ENCODE data around the gene ALAD.
"Not testable (repeated sequence)": the region's sequence is repeated elsewhere in the genome, so short reads cannot be mapped to it uniquely, and the experiment has no call there.

ALAD gene

DNA sequence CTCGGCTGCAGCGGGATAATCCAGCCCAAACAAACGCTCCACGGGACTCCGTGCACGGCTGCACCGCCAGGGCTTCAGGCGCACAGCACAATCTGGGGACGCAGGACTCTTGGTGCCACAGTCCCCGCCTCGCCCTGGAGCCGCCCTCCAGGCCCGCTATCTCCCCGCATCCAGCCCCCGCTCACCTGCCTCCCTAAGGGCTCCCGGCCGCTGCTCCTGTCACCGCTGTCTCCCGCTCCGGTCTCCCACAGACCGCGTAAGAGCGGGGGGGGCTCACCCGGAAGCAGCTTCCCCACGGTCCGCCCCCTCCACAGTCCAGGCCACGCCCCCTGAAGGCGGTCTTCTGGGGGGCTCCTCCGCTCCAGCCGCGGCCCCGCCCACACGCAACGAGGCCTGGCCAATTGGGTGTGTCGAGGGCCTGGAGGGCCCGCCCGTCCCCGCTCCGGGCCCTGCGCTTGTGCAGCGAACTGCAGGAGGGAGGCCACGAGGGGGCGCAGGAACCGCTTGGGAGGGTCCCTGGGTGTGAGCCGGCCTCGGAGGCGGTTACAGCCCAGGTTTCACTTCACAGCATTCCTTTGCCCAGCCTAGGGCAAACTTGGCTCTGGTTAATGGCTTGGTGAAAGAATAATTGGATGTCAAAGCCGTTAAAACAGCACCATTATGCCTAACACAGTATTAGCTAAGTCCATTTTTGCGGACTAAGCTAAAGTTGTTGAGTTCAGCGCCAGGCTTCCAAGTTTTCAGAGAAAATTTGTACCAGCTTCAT lies at the start of gene ALAD:
Gene ALAD (minus strand): TSS at position 258 of the 766 bp plus-strand sequence. CDS start 7,725 bp downstream, outside the sequence.
- DNase-seq (ENCODE audit: low read depth, low spot score): peak; percentile 98

DNA sequence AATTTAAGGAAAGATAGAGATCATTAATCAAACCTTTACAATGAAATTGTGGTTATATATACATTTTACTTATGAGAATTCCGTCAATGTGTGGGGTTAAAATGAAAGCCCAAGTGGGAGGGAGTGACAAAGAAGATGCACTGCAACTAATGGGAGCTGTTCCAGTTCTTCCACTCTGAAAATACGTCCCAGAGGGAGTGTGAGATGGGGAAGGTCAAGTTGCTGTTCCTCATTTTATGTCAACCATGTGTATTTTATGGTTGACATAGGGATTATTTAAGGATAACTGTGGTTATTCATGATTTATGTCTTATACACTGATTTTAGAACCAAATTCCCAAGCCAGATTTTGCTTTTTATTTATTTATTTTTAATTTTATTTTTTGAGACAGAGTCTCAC lies 48.3 kb upstream of the ALAD start:
- no peak for DNase-seq (ENCODE audit: low read depth, low spot score)

GRCh38 chr9:113446323-113446740 lies 45.2 kb upstream of the ALAD start:
- DNase-seq (ENCODE audit: low read depth, low spot score): no peak

GRCh38 chr9:113444736-113445135 lies 43.7 kb upstream of the ALAD start:
- DNase-seq (ENCODE audit: low read depth, low spot score): no peak

- DNase-seq (ENCODE audit: low read depth, low spot score): not testable (repeated sequence)
Measured at GRCh38 chr9:113437716-113438115, 36.6 kb upstream of the ALAD start.

DNA sequence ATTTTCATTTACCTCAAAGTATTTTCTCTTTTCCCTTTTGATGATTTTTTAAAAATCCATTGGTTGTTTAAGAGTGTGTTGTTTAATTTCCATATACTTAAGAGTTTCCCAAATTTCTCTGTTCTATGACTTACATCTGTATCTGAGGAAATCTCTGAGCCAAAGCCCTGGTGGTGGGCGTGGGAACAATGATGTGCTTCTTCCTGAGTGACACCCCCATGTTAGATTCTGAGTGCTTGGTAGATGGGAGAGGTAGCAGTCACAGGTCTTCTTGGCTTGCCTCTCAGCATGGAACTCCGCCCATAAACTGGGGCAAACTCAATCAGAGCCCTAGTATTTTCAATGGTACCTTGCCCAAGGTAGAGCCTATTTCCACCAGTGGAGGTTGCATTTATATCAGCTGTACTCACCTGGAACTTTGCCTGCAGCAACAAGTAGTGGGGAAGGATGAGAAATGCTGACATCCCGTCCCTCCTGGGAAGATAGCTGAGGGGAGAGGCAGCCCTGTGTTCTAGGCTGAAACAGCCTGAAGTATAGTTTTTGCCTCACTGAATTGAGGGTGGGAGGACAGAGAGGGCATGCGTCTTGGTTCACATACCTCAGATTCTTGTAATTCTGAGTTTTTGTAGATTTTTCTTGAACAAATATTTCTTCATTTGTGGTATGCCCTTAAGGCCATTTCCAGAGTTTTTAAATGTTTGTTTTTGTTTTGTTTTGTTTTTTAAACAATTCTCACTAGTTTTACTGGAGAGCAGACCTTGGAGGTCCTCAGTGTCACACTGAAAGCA lies 35.8 kb upstream of the ALAD start:
- no peak for DNase-seq (ENCODE audit: low read depth, low spot score)

DNA sequence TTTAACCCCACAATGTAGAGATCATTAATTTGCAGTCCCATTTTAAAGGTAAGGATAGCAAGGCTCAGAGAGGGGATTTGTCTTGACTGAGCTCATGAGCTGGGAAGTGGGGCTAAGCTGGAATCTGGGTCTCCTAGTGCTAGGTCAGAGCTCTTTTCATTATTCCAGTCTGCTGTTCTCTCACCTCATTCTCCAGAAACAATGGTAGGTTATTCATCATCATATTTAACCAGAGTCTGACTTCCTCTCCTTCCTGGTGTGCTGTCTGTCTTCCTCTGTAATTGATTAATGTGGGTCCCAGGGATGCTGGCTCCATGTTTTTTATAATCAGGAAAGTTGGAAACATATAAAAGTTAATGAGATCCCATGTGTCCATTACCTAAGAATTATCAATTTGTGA lies 30.1 kb upstream of the ALAD start:
- DNase-seq (ENCODE audit: low read depth, low spot score): no peak

GRCh38 chr9:113428062-113428615 lies 27.1 kb upstream of the ALAD start:
- DNase-seq (ENCODE audit: low read depth, low spot score): no peak

DNA sequence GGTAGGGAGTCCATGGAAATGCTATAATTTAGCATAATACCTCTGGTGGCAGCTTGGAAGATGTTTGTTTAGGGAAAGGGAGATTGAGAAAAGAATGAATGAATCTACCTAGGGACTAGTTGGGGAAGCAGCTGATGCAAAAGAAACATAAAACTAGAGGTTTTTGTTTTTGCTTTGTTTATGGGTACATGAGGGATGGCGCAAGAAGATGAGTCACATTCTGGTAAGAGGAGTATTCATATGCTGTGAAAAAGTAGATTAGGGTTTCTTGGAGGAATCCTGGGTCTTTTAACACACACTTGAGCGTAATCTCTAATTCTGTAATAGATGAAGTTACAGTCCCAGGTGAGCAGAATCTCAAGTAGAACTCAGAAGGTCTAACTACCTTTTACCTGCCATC lies 26.5 kb upstream of the ALAD start:
- no peak for DNase-seq (ENCODE audit: low read depth, low spot score)

GRCh38 chr9:113426701-113427100 lies 25.6 kb upstream of the ALAD start:
- no peak for DNase-seq (ENCODE audit: low read depth, low spot score)

DNA sequence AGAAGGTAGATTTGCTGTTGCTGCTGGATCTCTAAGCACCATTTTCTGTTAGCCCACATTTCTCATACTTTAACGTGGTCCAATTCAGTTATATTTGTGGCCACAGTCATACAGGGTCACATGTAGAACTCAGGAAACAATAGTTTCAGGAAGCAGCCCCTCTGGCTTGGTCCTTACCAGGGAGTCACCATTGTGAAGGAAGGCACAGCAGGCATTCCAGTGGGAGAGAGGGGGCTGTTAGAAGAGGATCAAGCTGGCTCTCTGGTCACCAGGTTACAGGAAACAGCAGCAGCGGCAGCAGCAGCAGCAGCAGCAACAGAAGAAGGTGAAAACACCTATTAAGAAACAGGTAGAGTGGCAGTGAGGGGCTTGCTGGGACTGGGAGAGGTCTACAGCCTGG lies 24.0 kb upstream of the ALAD start:
- no peak for DNase-seq (ENCODE audit: low read depth, low spot score)

DNA sequence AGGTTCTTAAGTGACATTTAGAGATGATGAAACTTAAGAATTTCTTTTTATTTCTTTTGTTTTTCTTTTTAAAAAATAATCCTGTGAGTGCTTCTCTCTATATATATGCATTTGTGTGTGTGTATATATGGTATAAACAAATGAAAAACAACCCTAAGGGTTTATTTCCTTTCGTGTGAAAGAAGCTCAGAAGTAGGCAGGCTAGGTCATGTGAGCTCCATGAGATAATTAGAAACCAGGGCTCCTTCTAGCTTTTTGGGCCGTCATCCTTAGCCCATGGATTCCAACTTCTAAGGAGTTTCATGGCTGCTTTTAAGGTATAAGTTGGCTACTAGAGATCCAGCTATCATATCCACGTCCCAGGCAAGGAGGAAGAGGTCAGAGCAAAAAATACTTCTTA lies 20.6 kb upstream of the ALAD start:
- DNase-seq (ENCODE audit: low read depth, low spot score): no peak

- no peak for DNase-seq (ENCODE audit: low read depth, low spot score)
Measured at GRCh38 chr9:113417370-113417769, 16.3 kb upstream of the ALAD start.

GRCh38 chr9:113416149-113416721 lies 15.2 kb upstream of the ALAD start:
- DNase-seq (ENCODE audit: low read depth, low spot score): no peak

DNA sequence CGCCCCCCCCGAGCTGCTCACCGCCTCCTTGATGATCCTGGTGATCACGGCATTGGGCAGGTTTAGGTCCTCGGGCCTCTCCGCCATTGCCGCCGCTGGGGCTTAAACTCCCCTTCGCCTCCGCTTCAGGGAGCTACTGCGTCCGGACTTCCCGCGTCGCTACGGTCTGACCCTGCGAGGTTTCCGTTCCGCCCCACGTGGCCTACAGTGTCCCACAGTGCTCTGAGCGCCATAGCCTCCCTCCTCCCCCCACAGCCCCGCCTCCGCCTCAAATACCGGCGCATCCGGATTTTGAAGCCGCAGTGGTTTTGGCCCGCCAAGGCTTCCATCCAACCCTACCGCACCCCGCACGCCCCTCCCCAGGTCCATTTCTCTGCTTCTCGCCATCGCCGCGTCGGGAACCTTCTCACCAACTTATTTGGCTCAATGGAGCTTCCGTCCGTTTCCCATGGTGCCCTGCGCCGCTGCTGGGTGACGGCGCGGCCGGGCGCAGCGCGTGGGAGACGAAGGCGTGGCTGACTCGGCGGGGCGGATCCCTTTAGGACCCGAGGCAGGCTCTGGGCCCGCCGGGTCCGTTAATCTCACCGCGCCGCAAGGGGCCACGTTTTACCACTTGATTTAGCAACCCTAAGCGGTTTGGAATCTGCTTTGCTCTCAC lies 9.3 kb upstream of the ALAD start, which contains the start of the genes C9orf43 and POLE3:
Gene C9orf43 (plus strand): TSS at position 541 of the 658 bp plus-strand sequence. CDS start 2,747 bp downstream, outside the sequence.
Gene POLE3 (minus strand): TSS at position 469 of the 658 bp plus-strand sequence. CDS start 382 bp downstream, at position 87.
- DNase-seq (ENCODE audit: low read depth, low spot score): peak; percentile 94

GRCh38 chr9:113409883-113410206 lies 8.8 kb upstream of the ALAD start:
- no peak for DNase-seq (ENCODE audit: low read depth, low spot score)

GRCh38 chr9:113409481-113409880 lies 8.4 kb upstream of the ALAD start:
- no peak for DNase-seq (ENCODE audit: low read depth, low spot score)

DNA sequence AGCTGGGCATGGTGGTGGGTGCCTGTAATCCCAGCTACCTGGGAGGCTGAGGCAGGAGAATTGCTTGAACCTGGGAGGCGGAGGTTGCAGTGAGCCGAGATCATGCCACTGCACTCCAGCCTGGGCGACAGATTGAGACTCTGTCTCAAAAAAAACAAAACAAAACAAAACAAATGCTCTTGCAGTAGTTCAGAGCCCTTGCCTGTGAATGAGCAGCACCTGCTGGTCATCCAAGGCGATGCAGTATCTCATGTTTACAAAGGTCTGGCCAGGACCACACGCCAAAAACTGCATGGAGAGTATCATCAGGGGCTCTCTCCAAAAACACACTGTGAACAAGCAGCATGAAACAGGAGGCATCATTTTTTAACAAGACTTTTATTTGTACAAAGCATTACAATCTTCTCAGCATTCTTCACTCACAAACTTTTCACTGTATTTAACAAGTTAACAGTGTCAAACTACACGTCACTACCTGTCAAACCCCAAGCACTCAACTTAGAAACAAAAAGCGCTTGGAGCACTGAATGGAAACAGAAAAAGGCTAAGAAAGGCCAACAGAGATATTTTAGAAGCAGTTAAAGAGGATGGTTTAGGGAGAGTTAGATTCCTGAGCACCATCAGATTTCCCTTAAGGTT lies 5.9 kb upstream of the ALAD start:
- DNase-seq (ENCODE audit: low read depth, low spot score): peak; percentile 52

GRCh38 chr9:113406353-113406752 lies 5.3 kb upstream of the ALAD start:
- not testable (repeated sequence) for DNase-seq (ENCODE audit: low read depth, low spot score)

- DNase-seq (ENCODE audit: low read depth, low spot score): no peak
Measured at GRCh38 chr9:113403646-113404045, 2.6 kb upstream of the ALAD start.

- no peak for DNase-seq (ENCODE audit: low read depth, low spot score)
Measured at GRCh38 chr9:113399646-113400200, 1.4 kb downstream of the ALAD start.
